SU-DHL-6 (cell line): ENCODE results near the gene ADAM10.

Experiments
- H2AFZ ChIP-seq: fragments of 200-600 bp; sonication (generic); 2 replicates; pipeline ENCODE4 v1.6.1; 2014; ENCODE audit warnings: low read depth, mild to moderate bottlenecking, moderate library complexity, mixed read lengths, antibody characterized with exemption, low read length; ENCODE audit not compliant: severe bottlenecking
- H3F3A ChIP-seq: fragments of 200-600 bp; shearing (Covaris generic); 2 replicates; pipeline ENCODE4 v1.6.0; 2016; ENCODE audit warnings: antibody characterized with exemption, mild to moderate bottlenecking; ENCODE audit not compliant: insufficient read depth
- H3K27ac ChIP-seq: fragments of 200-600 bp; sonication (generic); 2 replicates; pipeline ENCODE4 v1.5.1; 2016; ENCODE audit warnings: low read depth, mild to moderate bottlenecking, low read length, moderate library complexity, mixed read lengths
- H3K27me3 ChIP-seq: fragments of 200-600 bp; sonication (generic), shearing (Covaris generic); 2 replicates; pipeline ENCODE4 v1.6.0; 2014; ENCODE audit warnings: mild to moderate bottlenecking, low read length
- H3K36me3 ChIP-seq: fragments of 200-600 bp; sonication (generic); 2 replicates; pipeline ENCODE4 v1.6.1; 2014; ENCODE audit warnings: mild to moderate bottlenecking, low read length, mixed read lengths
- H3K4me2 ChIP-seq: fragments of 300-600, 200-600 bp; shearing (Covaris generic), sonication (generic); 2 replicates; pipeline ENCODE4 v1.6.0; 2014; ENCODE audit warnings: low read length, low read depth, mild to moderate bottlenecking; ENCODE audit not compliant: poor library complexity, severe bottlenecking
- H3K4me3 ChIP-seq: fragments of 200-600 bp; sonication (generic); 2 replicates; pipeline ENCODE4 v1.5.1; 2014; ENCODE audit warnings: antibody characterized with exemption, low read length, mild to moderate bottlenecking, mixed read lengths; ENCODE audit not compliant: insufficient read depth, poor library complexity, severe bottlenecking
- H3K79me2 ChIP-seq: fragments of 200-600 bp; sonication (generic); 2 replicates; pipeline ENCODE4 v1.6.1; 2014; ENCODE audit warnings: mild to moderate bottlenecking, low read length, moderate library complexity; ENCODE audit not compliant: insufficient read depth
- H3K9ac ChIP-seq: fragments of 200-600 bp; sonication (generic); 2 replicates; pipeline ENCODE4 v1.7.0; 2014; ENCODE audit warnings: mild to moderate bottlenecking, low read length
- H3K9me2 ChIP-seq: fragments of 200-600 bp; sonication (generic); replicated peaks from 2 replicates; pipeline ENCODE4 v1.6.1; 2014; ENCODE audit warnings: low read length; ENCODE audit not compliant: insufficient read depth
- H3K9me3 ChIP-seq: fragments of 200-600 bp; sonication (generic); 2 replicates; pipeline ENCODE4 v1.6.1; 2014; ENCODE audit warnings: low read length, mixed read lengths; ENCODE audit not compliant: insufficient read depth
- H4K20me1 ChIP-seq: fragments of 200-600 bp; sonication (generic); 2 replicates; pipeline ENCODE4 v1.6.1; 2014; ENCODE audit warnings: low read depth, mild to moderate bottlenecking, antibody characterized with exemption, low read length, moderate library complexity, mixed read lengths
- CTCF ChIP-seq: fragments of 200-600 bp; sonication (generic); IDR thresholded peaks from one replicate; pipeline ENCODE4 v1.5.1; 2017; ENCODE audit warnings: antibody characterized with exemption, mild to moderate bottlenecking, low read length, moderate library complexity; ENCODE audit not compliant: insufficient read depth, poor library complexity, severe bottlenecking
- EZH2phosphoT487 ChIP-seq: fragments of 200-600 bp; sonication (generic), shearing (Covaris generic); conservative IDR thresholded peaks from 2 replicates; pipeline ENCODE4 v1.6.1; 2018; ENCODE audit warnings: mild to moderate bottlenecking, antibody characterized with exemption, low read length, moderate library complexity, mixed read lengths

Gene ADAM10

GRCh38 chr15:58665672-58666071 is 83.8 kb downstream of the ADAM10 start:
- H3K79me2 ChIP-seq, result no peaks in the 10 kb centered on the region
- no peak overlapping the region for H3K27ac ChIP-seq
- no peak overlapping the region for H3K9ac ChIP-seq
- H3F3A ChIP-seq, result no peaks in the 10 kb centered on the region
- no peaks in the 10 kb centered on the region; the same call in 1 of the 2 replicates for H4K20me1 ChIP-seq
- no peaks in the 10 kb centered on the region for H3K9me3 ChIP-seq
- no peaks in the 10 kb centered on the region for H3K9me2 ChIP-seq
- H2AFZ ChIP-seq, result no peak overlapping the region
- peaks cover 5% of the 10 kb centered on the region; the same call in 1 of the 2 replicates for H3K36me3 ChIP-seq
- H3K4me3 ChIP-seq, result no peak overlapping the region
- no peaks in the 10 kb centered on the region for H3K27me3 ChIP-seq
- TF ChIP-seq CTCF (no peak), EZH2phosphoT487 (no peak)
- no peak overlapping the region for H3K4me2 ChIP-seq

GRCh38 chr15:58650102-58650501 is 99.4 kb downstream of the ADAM10 start:
- Histone ChIP-seq H3K9me2 (no peaks in the 10 kb centered on the region), H3K27ac (no peak overlapping the region), H3K4me3 (no peak overlapping the region), H3F3A (no peaks in the 10 kb centered on the region), H3K36me3 (no peaks in the 10 kb centered on the region), H3K79me2 (no peaks in the 10 kb centered on the region), H3K9me3 (no peaks in the 10 kb centered on the region), H3K27me3 (no peaks in the 10 kb centered on the region), H3K9ac (no peak overlapping the region), H3K4me2 (no peak overlapping the region), H2AFZ (no peak overlapping the region), H4K20me1 (no peaks in the 10 kb centered on the region)
- TF ChIP-seq CTCF (no peak), EZH2phosphoT487 (no peak)

GRCh38 chr15:58649175-58649574 is 100.3 kb downstream of the ADAM10 start:
- H3K36me3 ChIP-seq, result no peaks in the 10 kb centered on the region
- H3F3A ChIP-seq, result no peaks in the 10 kb centered on the region
- no peak overlapping the region for H2AFZ ChIP-seq
- H3K27ac ChIP-seq, result no peak overlapping the region
- no peaks in the 10 kb centered on the region for H3K9me2 ChIP-seq
- H3K4me2 ChIP-seq, result no peak overlapping the region
- no peaks in the 10 kb centered on the region for H3K79me2 ChIP-seq
- no peaks in the 10 kb centered on the region for H3K9me3 ChIP-seq
- TF ChIP-seq CTCF (no peak), EZH2phosphoT487 (no peak)
- H3K27me3 ChIP-seq, result no peaks in the 10 kb centered on the region
- H3K4me3 ChIP-seq, result no peak overlapping the region
- no peaks in the 10 kb centered on the region for H4K20me1 ChIP-seq
- no peak overlapping the region for H3K9ac ChIP-seq
